Suppressor macrophage treated with lipopolysaccharide for 4 hours (primary cell): ENCODE results near the gene ELP4.

Experiments used
- DNase-seq: peaks from one replicate; pipeline ENCODE4 v3.0.0-alpha.2; 2020

The ELP4 gene

GRCh38 chr11:31826536-31827438 lies 317.2 kb downstream of the ELP4 start:
- no peak for DNase-seq

GRCh38 chr11:31827455-31828206 lies 318.1 kb downstream of the ELP4 start:
- DNase-seq = no peak

- DNase-seq = no peak
Measured at GRCh38 chr11:31828217-31828616, 318.6 kb downstream of the ELP4 start.

GRCh38 chr11:31830406-31830805 lies 320.8 kb downstream of the ELP4 start:
- no peak for DNase-seq

GRCh38 chr11:31834237-31834636 lies 324.7 kb downstream of the ELP4 start:
- DNase-seq = no peak
